ENCODE data around the gene JAG1.
"Not testable (repeated sequence)": the region's sequence is repeated elsewhere in the genome, so short reads cannot be mapped to it uniquely, and the experiment has no call there.

The JAG1 gene

GRCh38 chr20:10637563-10637962, 36.2 kb downstream of the JAG1 start:
- no peak for DNase-seq (ENCODE audit: low read depth, low spot score)

DNA sequence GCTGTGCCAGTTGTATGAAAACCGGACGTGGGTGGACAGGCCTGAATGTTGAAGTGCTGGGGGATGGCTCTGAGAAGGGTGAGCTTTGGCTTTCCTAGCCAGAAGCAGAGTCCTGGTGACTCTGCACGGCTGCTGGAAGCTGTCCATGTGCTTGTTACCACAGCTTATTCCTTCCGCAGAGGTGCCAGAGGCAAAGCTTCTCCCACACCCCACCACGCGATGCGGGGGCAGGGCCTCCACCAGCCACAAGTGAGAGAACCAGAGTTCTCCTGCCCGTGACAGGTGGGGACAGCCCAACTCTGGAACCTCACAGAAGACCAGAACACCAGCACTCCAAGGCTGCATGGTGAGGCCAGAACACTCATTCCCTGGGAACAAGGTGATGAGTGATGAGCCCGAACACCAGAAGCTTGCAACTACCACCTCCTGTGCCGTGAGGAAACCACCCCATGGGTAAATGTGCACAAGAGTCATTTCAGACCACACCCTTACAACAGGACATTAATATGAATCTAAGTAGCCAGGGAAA, 36.7 kb downstream of the JAG1 start:
- no peak for DNase-seq (ENCODE audit: low read depth, low spot score)

- no peak for DNase-seq (ENCODE audit: low read depth, low spot score)
Observed at GRCh38 chr20:10636326-10636818, 37.4 kb downstream of the JAG1 start.

- no peak for DNase-seq (ENCODE audit: low read depth, low spot score)
Observed at GRCh38 chr20:10635476-10636208, 38.2 kb downstream of the JAG1 start.

GRCh38 chr20:10634683-10635411, 39.0 kb downstream of the JAG1 start:
- no peak for DNase-seq (ENCODE audit: low read depth, low spot score)

- DNase-seq (ENCODE audit: low read depth, low spot score): no peak
Observed at GRCh38 chr20:10634211-10634610, 39.6 kb downstream of the JAG1 start.

- DNase-seq (ENCODE audit: low read depth, low spot score): no peak
Observed at GRCh38 chr20:10633718-10634117, 40.1 kb downstream of the JAG1 start.

DNA sequence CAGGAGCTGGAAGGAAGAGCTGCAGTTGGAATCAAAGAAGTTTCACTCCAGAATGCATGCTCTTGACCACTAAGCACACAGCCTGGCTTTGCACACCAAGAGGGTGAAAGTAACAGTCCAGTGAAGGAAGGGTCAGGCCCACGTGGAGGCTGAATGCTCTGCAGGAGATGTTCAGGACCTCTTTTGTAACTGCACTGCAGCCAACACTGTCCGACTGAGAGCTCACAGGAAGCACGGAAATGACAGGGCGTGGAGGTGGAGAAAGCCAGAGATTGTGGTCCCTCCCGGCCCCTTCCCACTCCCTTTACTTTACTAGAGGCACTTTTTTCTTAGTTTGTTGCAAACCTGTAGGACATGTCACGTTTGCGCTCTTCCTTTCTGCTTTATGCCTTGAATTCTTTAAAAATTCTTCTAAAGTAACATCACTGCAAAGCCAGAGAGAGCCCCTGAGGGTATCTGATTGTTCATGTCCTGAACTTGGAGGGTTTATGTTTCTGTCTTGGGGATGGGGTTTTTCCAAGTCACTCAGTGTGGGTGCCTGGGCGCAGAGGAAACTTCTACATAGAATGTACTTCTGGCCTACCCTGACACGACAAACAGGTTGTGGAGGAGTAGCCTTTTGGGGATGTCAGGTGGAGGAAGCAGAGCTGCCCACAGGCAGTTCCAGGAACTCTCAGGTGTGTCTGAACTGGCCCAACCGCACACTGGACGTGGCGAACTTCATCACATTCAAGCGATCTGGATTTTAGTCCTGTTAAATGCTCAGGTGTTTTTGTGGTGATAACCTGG, 40.9 kb downstream of the JAG1 start:
- no peak for DNase-seq (ENCODE audit: low read depth, low spot score)

GRCh38 chr20:10631126-10631525, 42.7 kb downstream of the JAG1 start:
- no peak for DNase-seq (ENCODE audit: low read depth, low spot score)

DNA sequence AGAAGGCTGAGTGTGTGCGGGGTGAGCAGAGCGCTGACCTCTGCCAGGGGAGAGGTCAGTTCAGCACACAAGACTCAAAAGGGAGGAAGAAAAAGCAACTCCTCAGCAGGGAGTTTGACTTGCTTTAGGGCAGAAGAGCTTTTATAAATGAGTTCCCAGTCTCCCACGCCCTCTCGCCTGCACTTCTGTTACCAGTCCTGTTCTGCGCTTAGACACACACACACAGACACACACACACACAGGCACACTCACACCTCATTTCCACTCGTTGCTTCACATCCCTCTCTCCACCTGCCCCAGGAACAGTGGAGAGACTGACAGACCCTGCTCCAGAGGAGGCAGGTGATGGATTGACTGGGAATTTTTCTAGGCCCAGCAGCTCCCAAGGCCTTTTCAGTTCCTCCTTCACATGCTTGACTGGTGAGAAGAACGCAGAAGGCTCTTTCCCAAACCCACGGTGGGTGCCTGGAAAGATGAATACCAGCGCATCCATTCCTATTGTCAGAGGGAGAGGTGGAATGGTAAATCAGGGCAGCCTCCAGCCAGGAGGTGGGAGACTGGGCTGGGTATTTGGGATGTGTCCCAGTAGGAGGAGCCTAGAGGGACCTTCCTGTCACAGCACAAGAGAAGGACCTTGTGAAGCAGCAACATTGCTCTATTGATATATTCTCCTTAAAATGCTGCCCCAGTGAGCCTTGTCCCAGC, 43.7 kb downstream of the JAG1 start:
- no peak for DNase-seq (ENCODE audit: low read depth, low spot score)

- no peak for DNase-seq (ENCODE audit: low read depth, low spot score)
Observed at GRCh38 chr20:10626896-10627295, 46.9 kb downstream of the JAG1 start.

DNA sequence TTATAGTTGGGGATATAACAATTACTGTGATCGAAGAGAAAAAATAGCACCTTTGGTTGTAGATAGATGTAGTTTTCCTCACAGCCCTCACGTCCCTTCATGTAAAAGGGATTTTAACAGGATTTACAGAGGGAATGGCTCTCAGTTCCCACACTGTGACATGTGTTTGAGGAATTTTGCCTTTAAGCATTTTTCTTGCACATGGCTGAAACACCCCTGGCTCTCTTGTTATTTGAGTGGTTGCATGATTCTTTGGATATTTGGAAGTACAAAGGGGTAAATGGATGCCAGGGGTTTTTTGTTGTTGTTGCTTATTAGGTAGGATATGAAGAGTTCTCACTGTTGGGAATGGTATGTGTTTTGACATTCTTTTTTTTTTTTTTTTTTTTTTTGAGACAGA, 48.2 kb downstream of the JAG1 start:
- no peak for DNase-seq (ENCODE audit: low read depth, low spot score)

DNA sequence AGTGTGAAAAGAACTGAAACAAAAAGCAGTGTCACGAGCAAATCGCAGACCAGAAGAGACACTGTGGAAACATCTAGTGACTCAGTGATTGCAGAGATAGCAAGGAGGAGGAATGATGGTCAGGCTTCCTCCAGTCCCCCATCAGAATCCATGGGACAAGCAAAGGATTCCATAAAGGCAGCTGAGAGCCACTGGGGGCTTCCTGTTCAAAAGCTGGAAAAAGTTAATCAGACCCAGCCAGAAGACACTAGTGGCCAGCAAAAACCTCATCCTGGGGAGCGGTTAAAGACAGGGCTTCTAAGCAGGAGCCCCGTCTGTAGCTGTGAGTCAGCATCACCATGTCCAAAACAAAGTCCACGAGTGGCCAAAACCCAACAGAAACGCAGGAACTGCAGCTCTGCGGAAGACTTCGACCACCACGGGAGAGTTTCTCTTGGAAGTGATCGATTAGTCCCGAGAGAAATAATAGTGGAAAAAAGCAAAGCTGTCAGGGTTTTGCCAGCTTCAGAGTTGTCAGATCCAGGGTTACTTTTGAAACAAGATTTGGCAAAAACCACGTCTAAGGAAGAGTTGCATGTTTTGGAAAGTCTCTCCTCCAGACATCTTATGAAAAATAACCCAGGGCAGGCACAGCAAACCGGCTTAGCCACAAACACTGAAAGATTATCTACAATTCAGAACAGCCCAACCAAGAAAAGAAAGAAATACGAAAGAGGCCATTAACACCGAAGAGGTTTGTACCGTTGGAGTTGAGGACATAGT, 51.0 kb downstream of the JAG1 start:
- no peak for DNase-seq (ENCODE audit: low read depth, low spot score)

DNA sequence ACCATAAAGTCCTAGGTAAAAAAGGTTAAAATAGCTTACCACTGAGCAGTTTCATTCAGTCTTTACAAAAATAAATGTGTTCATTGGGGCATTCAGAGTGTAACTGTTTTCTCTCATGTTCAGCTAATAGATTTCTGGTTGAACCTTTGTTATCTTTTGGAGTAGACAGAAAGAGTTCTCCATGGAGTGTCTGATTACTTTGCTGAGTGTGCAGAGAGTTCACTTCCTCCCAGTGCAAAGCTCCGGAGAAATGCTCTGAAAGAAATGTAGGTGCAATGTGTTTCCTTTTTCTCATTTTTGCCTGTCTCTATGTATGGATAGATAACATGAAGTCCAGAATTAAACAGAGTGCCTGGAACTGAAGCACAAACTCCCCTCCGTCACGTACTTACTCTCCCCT, 52.6 kb downstream of the JAG1 start:
- DNase-seq (ENCODE audit: low read depth, low spot score): no peak

DNA sequence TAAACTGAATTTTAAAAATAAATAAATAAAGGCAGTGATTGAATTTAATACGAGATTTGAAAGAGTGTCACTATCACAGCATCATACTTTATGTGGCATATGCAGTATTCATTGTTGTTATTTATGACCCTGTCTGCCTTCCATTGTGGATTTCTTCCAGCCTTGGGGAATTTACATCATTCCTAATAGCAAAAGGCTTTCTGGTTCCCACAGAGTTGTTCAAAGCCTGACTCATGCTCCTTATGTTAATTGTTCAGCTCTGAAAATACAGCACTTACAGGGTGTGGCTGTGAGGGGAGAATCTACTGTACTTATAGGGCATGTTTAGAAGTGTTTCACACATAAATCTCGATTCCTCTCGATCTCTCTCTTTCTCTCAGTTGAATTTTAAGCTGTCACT, 54.4 kb downstream of the JAG1 start:
- DNase-seq (ENCODE audit: low read depth, low spot score): no peak

DNA sequence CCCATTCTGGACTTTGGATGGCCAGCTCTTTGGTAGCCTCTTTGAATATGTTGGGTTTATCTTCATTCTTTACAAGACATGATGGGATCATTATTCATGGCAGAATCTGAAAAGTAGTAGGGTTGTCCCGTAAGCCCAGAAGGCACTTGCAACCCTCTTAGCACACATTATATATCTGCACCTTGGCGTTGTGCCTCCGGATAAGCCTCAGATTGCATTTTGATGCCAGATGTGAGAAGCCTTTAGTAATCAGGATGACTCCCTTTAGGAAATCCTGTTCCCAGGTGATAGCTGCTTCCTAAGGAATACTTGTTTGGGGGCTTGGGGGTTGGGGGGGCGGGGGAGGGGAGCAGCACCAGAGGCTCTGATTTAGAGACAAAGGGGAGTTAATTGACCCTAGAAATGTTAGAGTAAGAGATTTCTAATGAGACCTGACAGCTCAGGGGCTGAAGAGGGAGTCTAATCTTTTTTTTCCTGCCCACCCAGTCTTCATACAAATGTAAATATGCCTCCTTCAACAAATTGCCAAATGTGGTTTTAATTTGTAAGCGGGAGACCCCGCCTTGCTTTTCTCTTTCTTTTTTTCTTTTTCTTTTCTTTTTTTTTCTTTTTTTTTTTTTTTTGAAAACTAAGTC, 55.1 kb downstream of the JAG1 start:
- no peak for DNase-seq (ENCODE audit: low read depth, low spot score)

GRCh38 chr20:10617549-10618133, 56.2 kb downstream of the JAG1 start:
- not testable (repeated sequence) for DNase-seq (ENCODE audit: low read depth, low spot score)

GRCh38 chr20:10616212-10616611, 57.6 kb downstream of the JAG1 start:
- no peak for DNase-seq (ENCODE audit: low read depth, low spot score)

DNA sequence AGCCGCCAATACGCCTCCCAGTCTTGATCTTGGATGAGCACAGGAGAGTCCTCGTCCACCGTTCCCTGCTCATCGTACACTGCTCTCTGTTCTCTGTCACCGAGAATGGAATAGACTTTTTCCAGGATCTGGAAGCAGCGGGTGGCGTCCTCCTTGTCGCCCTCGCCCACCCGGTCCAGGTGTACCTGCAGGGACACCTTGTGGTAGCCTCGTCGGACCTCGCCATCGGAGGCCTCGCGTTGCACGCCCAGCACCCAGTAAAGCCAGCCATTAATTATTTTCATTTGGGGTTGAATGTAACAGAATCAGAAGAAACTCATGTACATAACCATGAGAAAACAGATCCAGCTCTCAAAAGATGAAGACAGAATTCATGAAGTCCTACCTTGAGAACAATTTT, 59.9 kb downstream of the JAG1 start:
- DNase-seq (ENCODE audit: low read depth, low spot score): no peak

DNA sequence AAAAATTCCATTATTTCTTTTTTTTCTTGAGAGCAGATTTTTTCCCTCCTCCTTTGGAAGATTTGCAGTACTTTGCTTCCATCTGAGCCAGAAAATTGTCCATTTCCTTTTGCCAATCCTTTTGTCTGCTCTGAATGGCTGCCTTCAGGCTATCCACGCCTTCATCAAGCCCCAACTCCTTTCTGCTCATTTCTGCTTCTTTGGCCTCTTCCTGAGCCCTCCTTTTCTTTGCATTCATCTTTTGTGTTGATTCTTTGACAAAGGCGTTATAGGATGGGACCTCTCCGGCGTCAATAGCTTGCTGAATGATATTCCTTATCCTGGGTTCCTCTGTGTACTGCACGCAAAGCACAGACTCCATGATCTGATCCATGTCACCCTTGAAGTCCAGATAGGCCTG, 60.4 kb downstream of the JAG1 start:
- DNase-seq (ENCODE audit: low read depth, low spot score): not testable (repeated sequence)
